NCI-H128 (cell line): Measurements from ENCODE around the gene PREX1.
A peak's percentile ranks its signal among the peaks of the same experiment; 100 is the strongest.

Experiments used
- DNase-seq: peaks from one replicate; lab custom pipeline; 2025; ENCODE audit not compliant: unreplicated experiment; lab: John Stamatoyannopoulos, UW

PREX1 gene

DNA sequence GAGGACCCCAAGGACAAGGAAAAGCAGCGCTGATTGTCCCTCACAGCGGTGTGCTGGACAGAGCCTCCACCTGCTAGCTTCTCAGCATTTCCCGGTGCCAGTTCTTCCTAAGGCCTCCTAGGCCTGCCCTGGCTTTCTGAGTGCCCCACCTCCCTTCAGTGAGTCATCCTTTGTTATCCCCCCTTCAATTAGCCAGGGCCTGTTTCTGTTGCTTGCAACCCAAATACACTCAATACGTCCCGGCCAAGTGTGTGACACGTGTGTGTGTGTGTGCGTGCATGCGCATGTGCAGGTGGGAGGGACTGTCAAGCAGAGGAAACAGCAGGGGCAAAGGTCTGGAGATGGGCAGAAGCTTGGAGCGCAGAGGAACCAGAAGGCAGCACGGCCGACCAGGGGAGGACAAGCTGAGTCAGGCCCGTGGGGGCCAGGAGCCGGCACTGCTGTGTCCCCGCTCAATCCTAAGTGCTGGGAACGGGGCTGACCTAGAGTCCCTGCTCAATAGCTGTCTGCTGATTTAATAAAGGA, 159.8 kb downstream of the PREX1 start:
- DNase-seq, result no peak

DNA sequence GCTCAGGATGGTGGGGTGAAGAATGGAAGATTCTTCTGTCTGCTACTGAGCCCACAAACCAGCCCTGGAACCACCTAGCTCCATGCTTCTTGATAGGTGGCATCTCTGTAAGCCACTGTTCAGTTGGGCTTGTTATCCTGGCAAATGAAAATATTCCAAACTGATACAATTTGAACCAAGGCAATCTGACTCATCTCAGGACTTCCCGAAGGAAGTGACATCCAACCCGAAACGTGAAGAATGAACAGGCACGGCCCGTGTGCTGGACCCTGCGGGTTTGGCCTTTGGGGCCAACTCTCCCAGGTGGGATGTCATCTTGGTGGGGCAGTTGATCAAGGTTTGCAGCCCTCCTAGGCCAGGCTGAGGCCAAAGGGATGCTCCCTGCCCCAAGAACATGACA, 160.3 kb downstream of the PREX1 start:
- DNase-seq, result no peak

DNA sequence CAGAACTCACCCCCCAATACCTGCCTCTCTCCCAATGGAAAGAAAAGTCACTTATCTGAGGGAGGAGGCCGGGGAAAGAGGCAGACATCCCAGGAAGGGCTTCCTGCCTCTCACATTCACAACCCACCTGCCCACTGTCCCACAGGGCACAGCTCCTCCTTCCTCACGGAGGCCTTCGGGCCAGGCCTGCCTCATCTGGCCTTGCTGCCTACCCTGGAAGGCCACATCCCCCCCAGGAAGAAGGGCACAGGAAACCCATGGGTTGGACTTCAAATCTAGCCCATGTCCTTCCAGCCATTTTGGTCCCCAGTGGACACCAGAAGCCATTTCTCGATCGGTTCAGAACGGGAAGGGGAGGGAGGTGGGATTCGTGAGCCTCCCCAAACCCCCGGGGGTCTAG, 162.0 kb downstream of the PREX1 start:
- DNase-seq, result no peak

DNA sequence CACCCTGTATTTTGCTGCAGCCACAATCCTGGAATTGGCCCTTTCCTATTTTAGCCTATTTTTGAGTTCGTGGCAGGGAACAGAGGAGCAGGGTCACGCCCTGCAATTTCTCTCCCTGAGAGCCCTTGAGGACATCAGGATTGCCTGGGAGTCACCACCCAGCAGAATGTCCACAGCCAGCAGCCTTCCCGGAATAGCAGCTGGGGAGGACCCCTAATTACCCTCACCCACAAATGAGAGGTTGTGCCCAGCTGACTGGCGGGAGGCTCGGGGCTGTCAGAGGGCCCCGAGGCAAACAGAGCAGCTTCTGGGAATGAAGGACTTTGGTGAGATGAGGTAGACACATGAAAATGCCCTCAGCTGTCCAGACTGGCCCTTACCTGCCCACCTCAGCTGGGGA, 165.1 kb downstream of the PREX1 start:
- no peak for DNase-seq

DNA sequence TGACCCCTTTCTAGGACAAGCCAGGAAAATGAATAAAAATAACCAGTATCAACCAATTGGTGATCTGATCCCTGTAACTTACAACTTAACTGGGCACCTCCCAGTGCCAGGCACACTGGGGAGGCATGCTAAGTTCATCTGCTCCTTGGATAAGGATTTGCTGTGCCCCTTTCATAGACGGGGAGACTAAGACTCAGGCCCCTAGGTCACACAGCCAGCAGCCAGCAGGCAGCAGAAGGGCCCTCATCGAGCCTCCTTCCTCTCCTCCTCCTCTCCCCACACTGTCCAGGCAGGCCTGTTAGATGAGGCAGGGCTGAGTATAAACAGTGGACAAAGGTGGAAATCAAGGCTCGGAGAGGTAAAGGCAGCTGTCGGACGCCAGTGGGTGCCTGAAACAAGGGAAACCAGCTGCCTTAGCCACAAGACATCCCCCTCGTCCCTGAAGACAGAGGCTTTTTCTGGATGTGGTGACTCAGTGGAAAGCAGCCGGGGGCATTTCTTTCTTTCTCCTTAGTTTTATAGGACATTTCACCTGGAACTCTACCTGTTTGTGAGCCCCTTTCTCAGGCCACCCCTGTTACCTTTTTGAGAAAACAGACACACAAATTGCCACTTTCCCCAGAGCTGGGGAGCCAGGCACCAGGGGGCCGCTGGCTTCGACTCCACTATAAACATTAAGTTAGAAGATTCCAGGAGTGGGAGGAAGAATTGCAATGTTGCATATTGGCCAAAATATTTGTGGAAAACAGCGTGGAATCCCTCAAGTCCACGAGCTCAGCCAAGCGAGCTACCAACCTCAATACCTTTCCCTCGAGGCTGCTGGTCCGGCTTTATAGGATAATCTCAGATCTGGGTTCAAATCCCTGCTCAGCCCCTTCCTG, 166.0 kb downstream of the PREX1 start:
- no peak for DNase-seq

DNA sequence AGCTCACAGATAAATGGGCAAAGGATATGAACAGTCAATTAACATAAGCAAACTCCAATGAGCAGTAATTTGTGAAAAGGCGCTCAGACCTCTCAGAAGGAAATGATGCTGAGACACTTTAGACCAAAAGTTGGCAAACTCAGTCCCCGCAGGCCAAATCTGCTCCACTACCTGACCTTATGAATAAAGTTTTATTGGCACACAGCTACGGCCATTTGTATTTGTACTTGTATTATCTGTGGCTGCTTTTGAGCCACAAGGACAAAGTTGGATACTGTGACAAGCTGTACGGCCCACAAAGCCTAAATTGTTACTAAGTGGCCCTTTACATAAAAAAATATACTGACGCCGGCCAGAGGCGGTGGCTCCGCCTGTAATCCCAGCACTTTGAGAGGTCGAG, 167.0 kb downstream of the PREX1 start:
- DNase-seq, result no peak

DNA sequence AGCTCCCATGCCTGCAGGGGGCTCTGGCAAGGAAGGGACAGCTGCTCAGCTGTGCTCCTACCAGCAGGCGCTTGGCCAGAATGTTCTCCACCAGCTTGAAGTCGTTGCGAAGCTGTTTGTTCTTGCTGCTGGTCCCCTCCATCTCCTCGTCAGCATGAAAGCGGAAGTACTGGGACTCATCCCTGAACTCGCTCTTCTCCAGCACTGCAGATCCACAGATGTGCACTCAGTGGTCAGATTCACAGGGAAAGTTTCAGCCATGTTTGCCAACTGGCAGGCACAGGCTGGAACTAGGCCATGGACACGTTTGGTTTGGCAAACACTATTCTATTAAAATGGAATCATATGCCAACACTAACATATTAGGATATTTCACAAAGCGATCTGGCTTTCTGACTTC, 167.9 kb downstream of the PREX1 start:
- no peak for DNase-seq

DNA sequence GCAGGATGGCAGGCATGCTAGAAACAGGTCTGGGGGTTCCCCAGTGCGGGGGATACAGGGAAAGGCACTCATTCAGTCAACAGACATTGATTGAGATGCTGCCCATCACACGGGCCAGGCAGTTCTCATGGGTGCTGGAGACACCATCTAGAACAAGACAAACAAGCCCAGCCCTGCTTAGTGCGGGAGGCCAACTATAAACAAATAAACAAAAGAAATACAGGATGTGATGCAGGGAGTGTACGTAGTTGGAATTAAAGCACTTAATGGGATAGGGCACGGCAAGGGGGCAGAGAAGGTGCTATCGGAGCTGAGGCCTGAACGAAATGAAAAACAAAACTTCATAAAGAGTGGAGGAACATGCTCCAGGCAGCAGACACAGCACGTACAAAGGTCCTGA, 169.3 kb downstream of the PREX1 start:
- no peak for DNase-seq

DNA sequence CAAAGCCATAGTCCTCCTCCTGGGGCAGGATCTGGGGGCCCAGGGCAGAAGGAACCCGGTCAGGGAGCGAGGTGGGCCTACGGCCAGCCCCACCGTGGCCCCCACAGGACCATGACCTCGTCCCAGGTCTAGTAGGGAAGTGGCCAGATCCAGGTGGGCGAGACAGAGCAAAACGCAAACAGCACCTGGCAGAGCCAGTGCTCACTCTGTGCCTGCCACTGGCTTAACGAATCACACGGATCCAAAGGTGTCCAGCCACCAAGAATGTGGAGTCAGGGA, 169.7 kb downstream of the PREX1 start:
- DNase-seq, result no peak

DNA sequence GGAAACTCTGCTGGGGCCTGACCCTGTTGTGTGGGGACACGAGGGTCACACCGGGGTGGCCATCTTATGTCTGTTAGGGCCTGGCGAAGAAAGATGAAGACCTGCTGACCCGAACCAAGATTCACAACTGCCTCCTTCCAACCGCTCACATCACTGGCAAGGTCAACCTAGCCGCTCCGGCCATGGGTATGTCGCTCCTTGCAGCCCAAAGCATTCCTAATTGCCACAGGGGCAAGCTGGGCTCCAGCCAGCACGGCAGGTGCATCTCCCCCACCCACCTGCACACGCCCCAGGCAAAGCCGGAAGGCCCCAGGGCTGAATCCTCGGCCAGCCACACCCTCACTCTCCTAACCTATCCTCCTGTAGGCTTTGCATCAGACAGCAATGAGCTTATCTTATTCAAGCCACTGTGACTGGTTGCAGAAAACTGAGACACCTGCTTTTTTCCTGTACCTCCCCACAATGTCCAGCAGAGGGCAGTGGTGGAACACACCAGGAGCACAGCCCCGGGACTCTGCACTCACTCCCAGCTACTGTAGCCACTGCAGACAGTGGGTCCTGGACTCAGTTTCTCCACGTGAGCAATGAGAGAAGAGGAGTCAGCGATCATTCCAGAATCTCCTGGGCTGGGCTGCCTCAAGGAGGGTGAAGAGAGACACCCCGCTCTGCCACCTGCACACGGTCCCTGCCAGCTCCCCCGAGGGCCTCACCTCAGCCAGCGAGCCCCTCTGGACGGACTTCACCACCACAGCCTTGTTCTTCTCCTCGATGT, 170.2 kb downstream of the PREX1 start:
- peak; percentile 62 for DNase-seq

DNA sequence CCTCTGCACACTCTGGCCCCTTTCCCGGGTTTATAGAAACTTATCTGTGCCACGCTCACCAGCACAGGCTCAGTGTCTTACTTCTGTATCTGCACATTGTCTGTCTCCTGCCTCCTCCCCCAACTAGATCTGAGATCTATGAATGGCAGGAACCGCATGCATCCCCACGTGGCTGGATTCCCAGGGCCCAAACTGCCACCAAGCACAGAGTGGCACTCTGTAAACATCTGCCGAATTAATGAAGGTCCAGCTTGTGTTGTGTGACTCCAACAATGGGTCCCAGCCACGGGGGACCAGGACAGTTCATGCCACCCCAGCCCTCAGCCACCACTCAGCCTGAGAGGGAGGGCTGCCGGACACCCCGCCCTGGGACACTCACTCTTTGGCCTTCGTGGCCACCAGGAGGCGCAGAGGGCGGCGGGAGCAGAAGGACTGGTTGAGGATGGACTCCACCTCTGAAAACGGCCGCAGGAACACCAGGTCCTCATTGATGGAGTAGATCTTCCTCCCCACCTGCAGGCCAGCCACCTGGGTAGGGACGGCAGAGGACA, 171.1 kb downstream of the PREX1 start:
- DNase-seq, result no peak

DNA sequence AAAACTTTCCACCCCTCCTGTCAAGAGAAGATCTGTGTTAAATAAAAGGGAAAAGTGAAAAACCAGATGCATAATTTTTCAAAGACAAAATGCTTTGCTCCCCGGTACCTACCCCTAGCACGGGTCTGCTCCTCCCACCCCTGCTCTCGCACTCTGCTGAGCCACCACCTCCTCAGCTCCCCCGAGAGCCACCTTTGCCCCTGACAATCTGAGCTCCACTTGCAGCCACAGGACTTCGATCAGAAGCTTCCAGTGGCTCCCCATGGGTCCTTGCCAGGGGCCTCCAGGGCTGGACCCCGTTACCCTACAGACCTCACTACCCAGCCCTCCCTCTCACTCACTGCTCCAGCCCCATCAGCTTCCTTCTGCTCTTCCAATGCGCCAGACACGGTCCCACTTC, 171.7 kb downstream of the PREX1 start:
- no peak for DNase-seq

DNA sequence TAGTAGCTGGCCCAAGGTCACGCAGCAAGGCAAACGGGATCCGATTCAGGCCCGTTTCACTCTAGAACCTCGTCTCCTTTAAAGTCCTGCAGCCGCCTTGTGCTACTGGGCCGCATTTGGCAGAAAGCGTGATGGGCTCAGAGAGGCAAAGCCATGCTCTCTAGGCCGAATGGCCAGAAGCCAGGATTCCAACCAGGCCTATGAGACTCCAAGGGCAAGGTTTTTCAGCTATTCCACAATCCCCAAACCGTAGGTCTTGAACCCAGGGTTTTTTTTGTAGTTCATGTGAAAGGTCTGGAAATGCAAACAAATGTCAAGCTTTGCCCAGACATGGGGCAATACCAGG, 174.1 kb downstream of the PREX1 start:
- DNase-seq, result no peak

DNA sequence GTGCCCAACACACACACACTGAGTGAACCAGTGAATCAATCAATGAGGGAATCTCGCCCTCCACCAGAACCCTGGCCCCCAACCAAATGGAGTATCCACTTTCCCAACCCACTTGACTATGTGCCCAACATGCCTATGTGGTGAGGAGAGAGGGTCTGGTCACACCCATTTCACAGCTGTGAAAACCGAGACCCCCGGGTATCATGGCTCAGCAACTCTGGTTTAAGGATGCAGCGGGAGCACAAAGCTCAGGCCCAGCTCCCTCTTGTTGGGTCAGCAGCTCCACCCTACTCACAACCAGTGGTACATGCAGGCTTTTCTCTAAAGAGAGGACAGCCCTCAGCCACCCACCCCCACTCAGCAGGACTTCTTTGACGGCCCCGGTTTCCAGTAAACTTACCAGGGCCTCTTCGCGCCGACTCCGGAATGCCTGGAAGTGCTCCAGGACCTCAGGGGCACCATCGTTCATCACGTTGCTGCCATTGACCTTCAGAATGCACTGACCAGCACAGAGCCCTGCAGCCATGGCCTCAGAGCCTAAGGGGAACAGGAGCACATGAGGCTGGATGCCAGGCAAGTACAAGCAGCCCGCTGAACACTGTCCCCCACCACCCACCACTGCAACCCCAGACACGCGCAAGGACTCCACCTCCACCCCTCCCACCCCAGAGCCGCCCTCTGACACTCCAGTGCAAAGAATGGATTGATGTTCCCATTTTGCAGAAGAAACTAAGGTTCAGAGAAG, 174.7 kb downstream of the PREX1 start:
- no peak for DNase-seq

DNA sequence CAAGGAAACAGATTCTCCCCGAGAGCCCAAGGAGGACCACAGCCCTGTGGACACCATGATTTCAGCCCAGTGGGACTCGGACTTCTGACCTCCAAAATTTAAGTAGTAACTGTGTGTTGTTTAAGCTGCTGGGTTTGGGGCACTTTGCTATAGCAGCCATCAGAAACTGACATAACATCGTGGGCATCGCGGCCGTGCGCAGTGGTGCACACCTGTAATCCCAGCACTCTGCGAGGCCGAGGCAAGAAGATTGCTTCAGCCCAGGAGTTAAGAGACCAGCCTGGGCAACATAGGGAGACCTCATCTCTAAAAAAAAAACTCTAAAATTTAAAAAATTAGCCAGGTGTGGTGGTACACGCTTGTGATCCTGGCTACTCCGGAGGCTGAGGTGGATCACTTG, 175.8 kb downstream of the PREX1 start:
- DNase-seq, result no peak

DNA sequence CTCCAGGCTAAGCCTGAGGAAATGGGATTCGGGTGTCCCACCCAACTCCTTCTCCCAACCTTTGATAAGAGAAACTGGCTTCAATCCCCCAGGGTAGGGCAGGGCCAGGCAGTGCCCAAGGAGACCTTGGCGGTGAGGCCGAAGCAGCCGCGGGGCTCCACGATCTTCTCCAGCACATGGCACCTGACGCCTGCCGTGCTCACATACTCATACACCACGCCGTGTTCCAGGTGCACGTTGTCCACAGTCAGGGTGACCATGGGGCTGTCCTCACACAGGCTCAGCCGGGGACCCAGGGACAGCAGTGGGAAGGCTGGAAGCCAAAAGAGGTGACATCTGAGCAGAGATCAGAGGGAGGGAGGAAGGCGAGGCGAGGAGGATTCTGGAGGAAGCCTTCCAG, 176.5 kb downstream of the PREX1 start:
- DNase-seq, result no peak

DNA sequence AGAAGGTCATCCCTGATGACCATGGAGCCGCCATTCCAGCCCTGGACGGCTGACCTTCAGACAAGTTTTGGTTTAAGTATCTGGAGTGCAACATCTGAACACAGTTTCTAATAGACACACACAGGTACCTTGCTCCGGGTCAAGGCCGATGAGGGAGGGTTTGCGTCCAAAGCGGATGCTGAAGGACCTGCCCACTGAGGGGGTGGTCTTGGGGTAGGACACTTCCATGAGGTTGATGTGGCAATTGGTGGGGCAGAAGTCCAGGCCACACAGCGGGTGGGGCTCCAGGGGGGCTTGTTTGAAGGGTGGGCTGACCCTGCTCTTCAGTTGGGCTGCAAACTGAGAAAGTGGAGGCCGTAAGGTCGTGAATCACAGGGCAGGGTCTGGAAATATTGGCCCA, 177.9 kb downstream of the PREX1 start:
- DNase-seq, result no peak

DNA sequence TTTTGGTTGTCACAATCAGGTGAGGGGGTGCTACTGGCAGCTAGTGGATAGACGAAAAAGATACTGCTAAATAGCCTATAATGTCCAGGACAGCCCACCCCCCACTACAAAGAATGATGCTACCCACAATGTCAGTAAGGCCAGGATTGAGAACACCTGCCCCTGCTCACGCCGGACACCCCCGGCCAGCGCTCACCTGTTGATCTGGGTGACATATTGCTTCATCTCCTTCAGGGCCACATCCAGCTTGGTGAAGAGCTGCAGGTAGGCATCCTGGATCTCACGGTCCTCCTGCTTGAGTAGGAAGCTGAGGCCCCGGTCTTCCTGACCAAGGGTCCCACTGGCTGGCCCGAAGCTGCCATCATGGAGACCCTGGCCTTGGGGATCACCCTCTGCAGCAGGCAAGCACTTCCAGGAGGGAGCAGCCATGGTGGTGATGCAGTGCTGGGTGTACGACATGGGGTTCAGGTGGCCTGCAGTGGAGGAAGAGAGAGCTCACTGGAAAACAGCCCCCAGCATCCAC, 178.6 kb downstream of the PREX1 start:
- no peak for DNase-seq

DNA sequence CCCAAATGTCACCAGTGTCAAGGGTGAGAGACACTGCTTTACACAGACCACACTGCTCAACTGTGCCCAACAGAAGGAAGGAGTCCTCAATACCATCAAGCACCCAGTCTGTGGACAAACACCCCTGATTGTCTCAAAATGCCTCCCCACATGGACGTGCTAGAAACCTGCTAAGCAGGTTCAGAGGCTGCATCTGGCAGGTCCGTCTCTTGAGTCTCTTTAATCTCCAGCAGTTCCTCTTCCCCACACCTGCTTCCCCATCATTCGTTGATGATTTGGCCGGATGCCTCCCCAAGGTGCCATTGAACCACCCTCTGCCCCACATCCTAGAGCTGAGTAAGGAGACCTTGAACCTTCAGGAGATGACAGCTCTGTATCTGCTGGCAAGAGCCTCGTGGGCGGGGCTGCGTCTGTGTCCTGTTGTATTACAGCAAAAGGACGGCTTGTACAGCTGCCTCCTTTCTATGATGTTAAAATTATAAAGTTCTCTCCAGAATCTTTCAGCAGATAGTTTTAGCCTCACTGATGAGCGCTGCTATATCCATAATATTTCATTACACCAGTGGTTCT, 179.2 kb downstream of the PREX1 start:
- DNase-seq, result no peak

DNA sequence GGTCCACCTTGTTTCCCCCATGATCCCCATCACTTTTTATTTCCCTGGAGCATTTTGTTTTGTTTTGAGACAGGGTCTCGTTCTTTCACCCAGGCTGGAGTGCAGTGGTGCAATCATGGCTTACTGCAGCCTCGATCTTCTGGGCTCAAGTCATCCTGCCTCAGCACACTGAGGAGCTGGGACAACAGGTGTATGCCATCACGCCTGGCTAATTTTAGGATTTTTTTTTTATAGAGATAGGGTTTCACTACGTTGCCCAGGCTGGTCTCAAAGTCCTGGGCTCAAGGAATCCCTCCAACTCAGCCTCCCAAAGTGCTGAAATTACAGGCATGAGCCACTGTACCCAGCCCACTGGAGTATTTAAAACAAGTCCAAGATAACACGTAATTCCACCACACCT, 179.9 kb downstream of the PREX1 start:
- DNase-seq, result no peak

DNA sequence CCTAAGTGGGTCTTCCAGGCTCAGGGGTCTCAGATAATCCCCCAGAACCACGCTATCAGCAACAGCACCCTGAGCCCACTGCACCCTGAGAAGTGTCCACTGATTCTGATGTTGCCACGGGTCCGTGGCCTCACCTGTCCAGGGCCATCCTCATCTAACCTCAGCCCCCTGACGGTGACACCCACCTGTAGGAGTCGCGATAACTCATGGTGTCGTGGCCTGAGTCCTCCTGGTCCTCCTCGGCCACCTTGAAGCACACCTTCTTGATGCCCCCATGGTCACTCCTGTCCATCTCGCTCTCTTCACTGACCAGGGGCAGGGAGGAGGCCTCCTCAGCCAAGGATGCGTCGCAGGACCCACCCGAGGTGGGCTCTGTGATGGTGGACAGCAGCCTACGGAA, 182.1 kb downstream of the PREX1 start:
- no peak for DNase-seq
